Testis (tissue), 2 donors: ENCODE results near the gene KRT7.

Experiments
- CTCF ChIP-seq, 3 experiments: fragments of 450-650 bp in 2 of 3; fragments of 200-600 bp in 1 of 3; sonication (generic) in 1 of 3; IDR thresholded peaks; one replicate each; pipeline ENCODE4 v1.5.1; 2016 to 2019; ENCODE audit warnings: antibody characterized with exemption in 3 of 3, mild to moderate bottlenecking in 2 of 3, moderate library complexity in 1 of 3
- POLR2A ChIP-seq: fragments of 450-650 bp; IDR thresholded peaks from one replicate; pipeline ENCODE4 v1.6.1; 2017; ENCODE audit warnings: antibody characterized with exemption, mild to moderate bottlenecking, moderate library complexity

- TF ChIP-seq POLR2A (no peak), CTCF (IDR thresholded peaks at IDR 0.05) (no peak)
Observed at GRCh38 chr12:52204931-52205505, 28.0 kb upstream of the KRT7 start.
